Testis (tissue), 3 donors: ENCODE results near the gene PDE4C. TPM values are rescaled to one million over a fixed set of nuclear protein-coding genes. Genes with fewer than 3 reads are reported as not detected.

Experiments
- DNase-seq: peaks from one replicate; pipeline ENCODE4 v3.0.0-alpha.2; 2019
- H3K27ac ChIP-seq, 2 donors: fragments of 200-600 bp; sonication (generic); one replicate each; pipeline ENCODE4 v1.5.1; 2019
- H3K27me3 ChIP-seq: fragments of 200-600 bp; sonication (generic); one replicate; pipeline ENCODE4 v1.5.1; 2019
- H3K36me3 ChIP-seq: fragments of 200-600 bp; sonication (generic); one replicate; pipeline ENCODE4 v1.5.1; 2017; ENCODE audit warnings: low read depth; ENCODE audit errors: missing control alignments
- H3K4me1 ChIP-seq: fragments of 200-600 bp; sonication (generic); one replicate; pipeline ENCODE4 v1.5.1; 2019
- H3K4me3 ChIP-seq, 2 donors: fragments of 200-600 bp; sonication (generic); one replicate each; pipeline ENCODE4 v1.5.1; 2017 to 2019
- H3K9me3 ChIP-seq: fragments of 200-600 bp; sonication (generic); one replicate; pipeline ENCODE4 v1.5.1; 2017
- POLR2A ChIP-seq: fragments of 450-650 bp; IDR thresholded peaks from one replicate; pipeline ENCODE4 v1.6.1; 2017; ENCODE audit warnings: antibody characterized with exemption, mild to moderate bottlenecking, moderate library complexity
- WGBS, 2 donors: methylation state at CpG; one replicate each; pipeline ENCODE4 v1.1.5; 2018; 5-methylcytosine and 5-hydroxymethylcytosine counted together
- intact Hi-C: fragments of 100-400 bp; cut with DNase I; formaldehyde crosslinking; loops from one replicate; pipeline ENCODE4 v1.15.1; 2023; ENCODE audit warnings: low total_unique reads
- polyA plus RNA-seq: library from polyadenylated mRNA; stranded (reverse); fragments of 350-450 nt; fragmentation: Illumina TruSeq; extraction: RNeasy Lipid Tissue Mini Kit (QIAGEN cat#74804); gene quantifications from one replicate; pipeline ENCODE4 v1.2.3, GENCODE V29; 2014; ENCODE audit warnings: low read depth, low replicate concordance; ENCODE audit not compliant: insufficient read depth
- total RNA-seq, 2 donors: library from RNA; depleted of rRNA; stranded (reverse); fragments of >200 nt; gene quantifications; one replicate each; pipeline ENCODE4 v1.2.3, GENCODE V29; 2016
- TF ChIP-seq, protein P1 (sequence below), 3 experiments: fragments of 450-650 bp in 2 of 3; fragments of 200-600 bp in 1 of 3; sonication (generic) in 1 of 3; IDR thresholded peaks; one replicate each; pipeline ENCODE4 v1.5.1; 2016 to 2019; ENCODE audit warnings: antibody characterized with exemption in 3 of 3, mild to moderate bottlenecking in 2 of 3, moderate library complexity in 1 of 3

PDE4C gene
- total and polyA plus RNA-seq, 3 donors from 2014 or later: 5.7 to 19.5 (median 7.1) TPM

GRCh38 chr19:18254546-18255503 lies 28.6 kb upstream of the PDE4C start:
- intact Hi-C loops: loop anchor here (5.0 kb wide), 1 partner anchor 138 kb away; no protein-coding TSS in a partner anchor
- Histone ChIP-seq H3K4me3 (no peak overlapping the region), H3K27me3 (no peaks in the 10 kb centered on the region), H3K36me3 (no peaks in the 10 kb centered on the region), H3K4me1 (no peaks in the 10 kb centered on the region), H3K9me3 (no peaks in the 10 kb centered on the region), H3K27ac (no peak overlapping the region)
- no peak for TF ChIP-seq POLR2A
- TF ChIP-seq, protein P1, sequence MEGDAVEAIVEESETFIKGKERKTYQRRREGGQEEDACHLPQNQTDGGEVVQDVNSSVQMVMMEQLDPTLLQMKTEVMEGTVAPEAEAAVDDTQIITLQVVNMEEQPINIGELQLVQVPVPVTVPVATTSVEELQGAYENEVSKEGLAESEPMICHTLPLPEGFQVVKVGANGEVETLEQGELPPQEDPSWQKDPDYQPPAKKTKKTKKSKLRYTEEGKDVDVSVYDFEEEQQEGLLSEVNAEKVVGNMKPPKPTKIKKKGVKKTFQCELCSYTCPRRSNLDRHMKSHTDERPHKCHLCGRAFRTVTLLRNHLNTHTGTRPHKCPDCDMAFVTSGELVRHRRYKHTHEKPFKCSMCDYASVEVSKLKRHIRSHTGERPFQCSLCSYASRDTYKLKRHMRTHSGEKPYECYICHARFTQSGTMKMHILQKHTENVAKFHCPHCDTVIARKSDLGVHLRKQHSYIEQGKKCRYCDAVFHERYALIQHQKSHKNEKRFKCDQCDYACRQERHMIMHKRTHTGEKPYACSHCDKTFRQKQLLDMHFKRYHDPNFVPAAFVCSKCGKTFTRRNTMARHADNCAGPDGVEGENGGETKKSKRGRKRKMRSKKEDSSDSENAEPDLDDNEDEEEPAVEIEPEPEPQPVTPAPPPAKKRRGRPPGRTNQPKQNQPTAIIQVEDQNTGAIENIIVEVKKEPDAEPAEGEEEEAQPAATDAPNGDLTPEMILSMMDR (IDR thresholded peaks at IDR 0.05): no peak
- DNase-seq: no peak
- 42 to 59% methylated on average over 11 to 19 of the region's 24 CpGs for WGBS, 2 donors

- Histone ChIP-seq H3K4me3 (no peak overlapping the region), H3K9me3 (no peaks in the 10 kb centered on the region), H3K36me3 (no peaks in the 10 kb centered on the region), H3K4me1 (no peaks in the 10 kb centered on the region), H3K27ac (no peak overlapping the region), H3K27me3 (no peaks in the 10 kb centered on the region)
- no peak for TF ChIP-seq POLR2A
- TF ChIP-seq, protein P1 (IDR thresholded peaks at IDR 0.05): no peak
- intact Hi-C loops: loop anchor here (5.0 kb wide), 1 partner anchor 136 kb away; no protein-coding TSS in a partner anchor
- DNase-seq: no peak
- WGBS, 2 donors: 55 to 63% methylated on average over 4 to 5 of the region's 5 CpGs
Measured at GRCh38 chr19:18253716-18254115, 27.5 kb upstream of the PDE4C start.

DNA sequence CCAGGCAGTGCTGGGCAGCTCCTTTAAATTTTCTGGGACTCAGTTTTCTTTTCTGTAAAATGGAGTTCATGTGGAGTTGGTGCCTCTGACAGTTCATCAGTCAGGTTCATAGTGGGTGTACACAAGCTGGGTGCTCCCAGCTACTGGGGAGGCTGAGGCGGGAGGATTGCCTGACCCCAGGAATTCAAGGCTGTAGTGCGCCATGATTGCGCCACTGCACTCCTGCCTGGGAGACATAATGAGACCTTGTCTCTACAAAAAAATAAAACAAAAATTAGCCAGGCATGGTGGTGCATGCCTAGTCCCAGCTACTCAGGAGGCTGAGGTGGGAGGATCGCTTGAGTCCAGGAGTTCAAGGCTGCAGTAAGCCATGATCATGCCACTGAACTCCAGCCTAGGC lies 26.9 kb upstream of the PDE4C start:
- no peak for DNase-seq
- no peak overlapping the region for H3K27ac ChIP-seq
- no peaks in the 10 kb centered on the region for H3K27me3 ChIP-seq
- intact Hi-C loops: loop anchor here (5.0 kb wide), 1 partner anchor 136 kb away; no protein-coding TSS in a partner anchor
- H3K4me3 ChIP-seq: no peak overlapping the region
- no peaks in the 10 kb centered on the region for H3K4me1 ChIP-seq
- 74 to 76% methylated on average over 4 of the region's 4 CpGs for WGBS, 2 donors
- H3K9me3 ChIP-seq: no peaks in the 10 kb centered on the region
- no peaks in the 10 kb centered on the region for H3K36me3 ChIP-seq
- no peak for TF ChIP-seq POLR2A
- TF ChIP-seq, protein P1 (IDR thresholded peaks at IDR 0.05): no peak

DNA sequence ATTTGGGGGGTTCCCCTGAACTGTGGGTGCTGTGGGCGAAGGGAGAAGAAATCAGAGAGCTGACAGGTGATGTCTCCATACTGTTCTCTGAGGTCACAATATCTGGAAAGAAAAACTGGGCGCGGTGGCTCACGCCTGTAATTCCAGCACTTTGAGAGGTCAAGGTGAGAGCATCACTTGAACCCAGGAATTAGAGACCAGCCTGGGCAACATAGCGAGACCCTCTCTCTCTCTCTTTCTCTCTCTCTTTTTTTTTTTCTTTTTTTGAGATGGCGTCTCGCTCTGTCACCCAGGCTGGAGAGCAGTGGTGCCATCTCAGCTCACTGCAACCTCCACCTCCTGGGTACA lies 26.1 kb upstream of the PDE4C start:
- no peak overlapping the region for H3K4me3 ChIP-seq
- H3K27me3 ChIP-seq: no peaks in the 10 kb centered on the region
- TF ChIP-seq, protein P1 (IDR thresholded peaks at IDR 0.05): no peak
- 65 to 82% methylated on average over 7 of the region's 7 CpGs for WGBS, 2 donors
- no peaks in the 10 kb centered on the region for H3K36me3 ChIP-seq
- H3K4me1 ChIP-seq: no peaks in the 10 kb centered on the region
- no peak overlapping the region for H3K27ac ChIP-seq
- no peaks in the 10 kb centered on the region for H3K9me3 ChIP-seq
- intact Hi-C loops: loop anchor here (5.0 kb wide), 1 partner anchor 135 kb away; no protein-coding TSS in a partner anchor
- no peak for DNase-seq
